Lung (tissue), 12 donors: ENCODE measurements around the gene TMEM17. TPM values are rescaled to one million over a fixed set of nuclear protein-coding genes. Genes with fewer than 3 reads are reported as not detected.

Source experiments
- ATAC-seq: fragments of 200-7000 bp; cut with Tn5 transposase; one replicate; pipeline ENCODE4 v1.9.1; 2020; ENCODE audit warnings: moderate number of reproducible peaks; ENCODE audit not compliant: insufficient read depth, low FRiP score
- DNase-seq, 3 donors: peaks; one replicate each; pipeline ENCODE4 v3.0.0-alpha.2; 2013 to 2017
- H3K27ac ChIP-seq, 2 donors: one replicate each; pipeline ENCODE4 v1.5.1; 2013; ENCODE audit warnings: mild to moderate bottlenecking in 2 of 2, moderate library complexity in 2 of 2, control low read depth in 1 of 2, inconsistent platforms in 1 of 2, low read depth in 1 of 2, low read length in 1 of 2
- H3K27me3 ChIP-seq, 3 donors: one replicate each; pipeline ENCODE4 v1.5.1; 2013; ENCODE audit warnings: low read length in 2 of 3; ENCODE audit not compliant: control insufficient read depth in 3 of 3, insufficient read depth in 3 of 3
- H3K36me3 ChIP-seq, 4 donors: one replicate each; pipeline ENCODE4 v1.5.1; 2013; ENCODE audit warnings: low read length in 4 of 4, mild to moderate bottlenecking in 1 of 4, moderate library complexity in 1 of 4; ENCODE audit not compliant: control insufficient read depth in 4 of 4, insufficient read depth in 4 of 4
- H3K4me1 ChIP-seq, 5 donors: one replicate each; pipeline ENCODE4 v1.5.1; 2013; ENCODE audit warnings: low read length in 5 of 5, mild to moderate bottlenecking in 2 of 5, moderate library complexity in 1 of 5; ENCODE audit not compliant: control insufficient read depth in 5 of 5, insufficient read depth in 5 of 5
- H3K4me3 ChIP-seq: one replicate; pipeline ENCODE4 v1.5.1; 2013; ENCODE audit warnings: mild to moderate bottlenecking, control low read depth, moderate library complexity
- H3K9ac ChIP-seq, 2 donors: one replicate each; pipeline ENCODE4 v1.5.1; 2013; ENCODE audit warnings: low read length in 2 of 2, control low read depth in 1 of 2; ENCODE audit not compliant: insufficient read depth in 1 of 2
- H3K9me3 ChIP-seq, 4 donors: one replicate each; pipeline ENCODE4 v1.5.1; 2013; ENCODE audit warnings: low read length in 3 of 4, mild to moderate bottlenecking in 1 of 4, moderate library complexity in 1 of 4; ENCODE audit not compliant: control insufficient read depth in 4 of 4, insufficient read depth in 3 of 4
- WGBS, 2 donors: extraction: QIAGEN DNeasy Blood & Tissue Kit; methylation state at CpG; one replicate each; pipeline ENCODE4 v1.1.7; 2013; 5-methylcytosine and 5-hydroxymethylcytosine counted together
- polyA plus RNA-seq, 2 donors: library from polyadenylated mRNA; stranded (reverse); fragments of 200-250 nt; gene quantifications; one replicate each; pipeline ENCODE4 v1.2.1, GENCODE V29; 2013
- total RNA-seq, 2 donors: library from RNA; depleted of rRNA in 1 of 2; stranded (reverse); fragments of >200 nt in 1 of 2; gene quantifications; one replicate each; pipeline ENCODE4 v1.2.1, GENCODE V29; 2014 to 2021
- TF ChIP-seq, protein P1 (sequence below): IDR thresholded peaks from 2 replicates; pipeline ENCODE4 v1.5.1; 2012; ENCODE audit warnings: mild to moderate bottlenecking; ENCODE audit errors: control extremely low read depth, extremely low read depth
- donor health status: control.
- donor health status: control.
- donor health status: Bipolar disorder and iron deficiency.
- donor health status: healthy.
- donor health status: DM: yes; HTN: yes; CAD: no.

The TMEM17 gene
- total and polyA plus RNA-seq, 4 donors = 1.6 to 3.9 (median 2.7) TPM

DNA sequence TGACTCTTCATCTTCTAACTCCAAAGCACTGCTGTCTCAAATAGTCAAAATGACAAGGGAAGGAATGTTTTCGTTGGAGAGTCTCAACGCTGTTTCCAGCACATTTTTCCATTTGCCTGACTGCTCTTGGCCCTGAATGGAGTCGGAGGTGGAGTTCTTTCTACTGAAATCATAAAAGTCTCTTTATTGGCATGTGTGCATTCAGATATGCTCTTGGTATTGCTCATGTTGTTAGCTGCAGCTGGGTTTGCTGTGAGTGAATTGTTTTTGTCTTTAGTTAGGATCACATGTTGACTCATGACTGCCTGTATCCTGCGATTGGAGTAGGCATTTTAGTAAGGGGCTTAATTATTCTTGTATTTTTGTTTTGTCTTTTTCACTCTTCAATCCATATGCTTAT, 16.8 kb downstream of the TMEM17 start:
- DNase-seq (peak in 2 of 3 donors; percentile 28 to 44), ATAC-seq (no peak)
- WGBS, 2 donors = 73 to 85% methylated on average over 4 of the region's 4 CpGs
- TF ChIP-seq, protein P1, sequence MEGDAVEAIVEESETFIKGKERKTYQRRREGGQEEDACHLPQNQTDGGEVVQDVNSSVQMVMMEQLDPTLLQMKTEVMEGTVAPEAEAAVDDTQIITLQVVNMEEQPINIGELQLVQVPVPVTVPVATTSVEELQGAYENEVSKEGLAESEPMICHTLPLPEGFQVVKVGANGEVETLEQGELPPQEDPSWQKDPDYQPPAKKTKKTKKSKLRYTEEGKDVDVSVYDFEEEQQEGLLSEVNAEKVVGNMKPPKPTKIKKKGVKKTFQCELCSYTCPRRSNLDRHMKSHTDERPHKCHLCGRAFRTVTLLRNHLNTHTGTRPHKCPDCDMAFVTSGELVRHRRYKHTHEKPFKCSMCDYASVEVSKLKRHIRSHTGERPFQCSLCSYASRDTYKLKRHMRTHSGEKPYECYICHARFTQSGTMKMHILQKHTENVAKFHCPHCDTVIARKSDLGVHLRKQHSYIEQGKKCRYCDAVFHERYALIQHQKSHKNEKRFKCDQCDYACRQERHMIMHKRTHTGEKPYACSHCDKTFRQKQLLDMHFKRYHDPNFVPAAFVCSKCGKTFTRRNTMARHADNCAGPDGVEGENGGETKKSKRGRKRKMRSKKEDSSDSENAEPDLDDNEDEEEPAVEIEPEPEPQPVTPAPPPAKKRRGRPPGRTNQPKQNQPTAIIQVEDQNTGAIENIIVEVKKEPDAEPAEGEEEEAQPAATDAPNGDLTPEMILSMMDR = no peak
- Histone ChIP-seq H3K36me3 (no peaks in the 10 kb centered on the region), H3K27ac (no peak overlapping the region), H3K27me3 (no peaks in the 10 kb centered on the region), H3K9ac (no peak overlapping the region), H3K4me1 (peaks cover 0 to 30% (median 7%) of the 10 kb centered on the region in 5 donors), H3K9me3 (no peaks in the 10 kb centered on the region), H3K4me3 (no peak overlapping the region)

DNA sequence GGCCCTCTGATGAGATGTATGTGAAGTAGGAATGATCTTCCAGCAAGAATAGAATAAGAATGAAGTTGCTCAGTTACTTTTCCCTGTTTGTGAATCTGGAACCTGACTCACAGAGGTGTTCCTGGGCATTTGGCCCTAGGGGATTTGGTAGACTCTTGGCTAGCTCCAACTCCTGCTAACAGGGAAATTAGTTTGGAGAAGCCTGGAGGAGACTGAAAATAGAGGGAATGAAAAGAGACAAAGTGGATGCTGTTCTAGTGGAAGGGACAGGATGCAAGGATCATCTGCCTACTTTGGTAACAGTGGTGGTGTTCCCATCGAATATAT, 19.6 kb downstream of the TMEM17 start:
- no peak for ATAC-seq
- 75 to 77% methylated on average over 1 of the region's 1 CpG for WGBS, 2 donors
- no peaks in the 10 kb centered on the region for H3K36me3 ChIP-seq

DNA sequence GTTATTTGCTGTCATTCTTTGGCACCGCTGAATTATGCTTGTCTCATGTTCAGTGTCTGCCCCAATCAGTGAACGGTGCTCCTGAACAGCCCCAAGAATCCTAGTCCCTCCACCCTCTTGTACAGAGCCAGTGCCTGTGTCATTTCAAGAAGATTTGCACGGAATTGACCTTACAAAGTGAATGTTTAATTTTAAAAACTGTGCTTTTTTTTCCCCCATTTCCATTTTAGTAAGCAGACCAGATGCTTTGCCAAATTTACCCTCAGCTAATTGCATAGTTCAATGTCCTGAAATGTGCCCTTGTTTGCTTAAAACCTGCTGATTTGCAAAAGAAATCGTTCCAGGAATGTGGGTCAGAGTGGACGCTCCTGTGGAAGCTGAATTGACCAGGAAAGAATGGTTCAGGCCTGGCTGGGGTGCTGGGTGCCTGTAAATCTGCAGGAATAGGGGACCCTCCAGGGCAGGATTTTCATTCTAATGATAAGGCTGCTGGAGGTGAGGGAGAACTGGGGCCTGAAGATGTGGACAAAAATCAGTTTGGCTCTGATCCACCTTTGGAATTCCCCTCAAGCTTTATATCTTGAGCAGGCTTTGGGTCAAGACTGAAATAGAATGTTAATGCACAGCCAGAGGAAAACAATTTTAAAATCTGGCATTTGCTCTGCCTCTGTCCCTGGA, 20.1 kb downstream of the TMEM17 start:
- no peak overlapping the region for H3K27ac ChIP-seq
- no peaks in the 10 kb centered on the region for H3K36me3 ChIP-seq
- H3K9me3 ChIP-seq = no peaks in the 10 kb centered on the region
- no peak overlapping the region for H3K9ac ChIP-seq
- H3K4me1 ChIP-seq = peaks cover 0 to 30% (median 7%) of the 10 kb centered on the region in 5 donors
- peak in 2 of 3 donors; percentile 61 to 69 for DNase-seq
- no peak for ATAC-seq
- WGBS, 2 donors = 55 to 85% methylated on average over 5 of the region's 5 CpGs
- no peak overlapping the region for H3K4me3 ChIP-seq
- TF ChIP-seq, protein P1 = no peak
- H3K27me3 ChIP-seq = no peaks in the 10 kb centered on the region

More for the DNA sequence above, 19.6 kb downstream of the TMEM17 start:
- peak overlapping the region in 1 of 2 donors; percentile 43 for H3K27ac ChIP-seq
- DNase-seq = no peak
- TF ChIP-seq, protein P1 = no peak
- no peak overlapping the region for H3K4me3 ChIP-seq
- H3K9ac ChIP-seq = no peak overlapping the region
- H3K4me1 ChIP-seq = peaks cover 0 to 30% (median 7%) of the 10 kb centered on the region in 5 donors
- H3K9me3 ChIP-seq = no peaks in the 10 kb centered on the region
- H3K27me3 ChIP-seq = no peaks in the 10 kb centered on the region
